CD4-positive, CD25-positive, alpha-beta regulatory T cell (primary cell): ENCODE measurements around the gene CDKAL1. TPM values are rescaled to one million over a fixed set of nuclear protein-coding genes. Genes with fewer than 3 reads are reported as not detected.
A peak's percentile ranks its signal among the peaks of the same experiment; 100 is the strongest.

Experiments
- ATAC-seq, 2 donors: fragments of 150-1000 bp; cut with Tn5 transposase; one replicate each; pipeline ENCODE4 v1.10.0; 2021; ENCODE audit warnings: low read depth in 2 of 2, moderate number of reproducible peaks in 2 of 2, moderate library complexity in 1 of 2
- DNase-seq, 3 donors: peaks; one replicate each; pipeline versions ENCODE4 v3.0.0 to v3.0.0-alpha.2; 2012 to 2022; ENCODE audit warnings: mixed read lengths in 1 of 3
- H3K27ac ChIP-seq: one replicate; pipeline ENCODE4 v1.7.0; 2013; ENCODE audit warnings: mild to moderate bottlenecking, low read length; ENCODE audit not compliant: insufficient read depth, poor library complexity, severe bottlenecking
- H3K27me3 ChIP-seq: one replicate; pipeline ENCODE4 v1.7.0; 2013; ENCODE audit warnings: low read length; ENCODE audit not compliant: control insufficient read depth, insufficient read depth
- H3K36me3 ChIP-seq: one replicate; pipeline ENCODE4 v1.7.0; 2013; ENCODE audit warnings: mild to moderate bottlenecking, low read length, moderate library complexity; ENCODE audit not compliant: control insufficient read depth, insufficient read depth
- H3K4me1 ChIP-seq: 2 replicates; pipeline ENCODE4 v1.7.0; 2013; ENCODE audit warnings: mild to moderate bottlenecking, low read length; ENCODE audit not compliant: insufficient read depth, control insufficient read depth, poor library complexity, severe bottlenecking
- H3K4me3 ChIP-seq: one replicate; pipeline ENCODE4 v1.7.0; 2013; ENCODE audit warnings: low read depth, mild to moderate bottlenecking, low read length, moderate library complexity
- H3K9me3 ChIP-seq, 2 experiments: 1 replicate in 1 of 2; 2 replicates in 1 of 2; pipeline ENCODE4 v1.7.0; 2013; ENCODE audit warnings: low read length in 2 of 2, mild to moderate bottlenecking in 1 of 2, moderate library complexity in 1 of 2; ENCODE audit not compliant: control insufficient read depth in 2 of 2
- H3K27ac Mint-ChIP-seq, 3 donors: one replicate each; pipeline ENCODE4 v1.8.0; 2020 to 2022; ENCODE audit warnings: mild to moderate bottlenecking in 3 of 3, mixed read lengths in 3 of 3, moderate library complexity in 2 of 3
- H3K27me3 Mint-ChIP-seq: one replicate; pipeline ENCODE4 v1.8.0; 2022; ENCODE audit warnings: mild to moderate bottlenecking, mixed read lengths
- H3K36me3 Mint-ChIP-seq: one replicate; pipeline ENCODE4 v1.8.0; 2020; ENCODE audit warnings: mixed read lengths
- H3K4me1 Mint-ChIP-seq, 4 donors: one replicate each; pipeline ENCODE4 v1.8.0; 2020 to 2022; ENCODE audit warnings: mixed read lengths in 4 of 4, mild to moderate bottlenecking in 1 of 4
- H3K4me3 Mint-ChIP-seq, 4 donors: one replicate each; pipeline ENCODE4 v1.8.0; 2020 to 2022; ENCODE audit warnings: mild to moderate bottlenecking in 4 of 4, mixed read lengths in 4 of 4, moderate library complexity in 3 of 4
- H3K9me3 Mint-ChIP-seq, 7 donors: one replicate each; pipeline ENCODE4 v1.8.0; 2020 to 2022; ENCODE audit warnings: mixed read lengths in 7 of 7, mild to moderate bottlenecking in 3 of 7, moderate library complexity in 2 of 7
- polyA plus RNA-seq, 4 donors: library from polyadenylated mRNA; unstranded; fragments of 300-500 nt; fragmentation: Illumina TruSeq; gene quantifications; one replicate each; pipeline ENCODE4 v1.2.3, GENCODE V29; 2021
- total RNA-seq: library from RNA; stranded (reverse); gene quantifications from one replicate; pipeline ENCODE4 v1.2.3, GENCODE V29; 2022

CDKAL1 gene
- total and polyA plus RNA-seq, 5 donors from 2014 or later = 26.1 to 39.4 (median 30.4) TPM

- H3K4me3 ChIP-seq = no peak overlapping the region
- peaks cover 24% of the 10 kb centered on the region for H3K36me3 Mint-ChIP-seq
- H3K4me3 Mint-ChIP-seq = no peak overlapping the region
- H3K27ac ChIP-seq = no peak overlapping the region
- DNase-seq (no peak), ATAC-seq (no peak)
- no peaks in the 10 kb centered on the region for H3K4me1 ChIP-seq
- no peaks in the 10 kb centered on the region for H3K36me3 ChIP-seq
- H3K4me1 Mint-ChIP-seq = peaks cover 0 to 23% (median 5%) of the 10 kb centered on the region in 4 donors
- peaks cover 0 to 1% (median 0%) of the 10 kb centered on the region in 7 donors for H3K9me3 Mint-ChIP-seq
- no peaks in the 10 kb centered on the region for H3K27me3 ChIP-seq
- no peak overlapping the region for H3K27ac Mint-ChIP-seq
- no peaks in the 10 kb centered on the region for H3K27me3 Mint-ChIP-seq
- H3K9me3 ChIP-seq = no peaks in the 10 kb centered on the region
Observed at GRCh38 chr6:20771409-20771808, 237.2 kb downstream of the CDKAL1 start.

GRCh38 chr6:20773822-20774221, 239.6 kb downstream of the CDKAL1 start:
- no peak overlapping the region for H3K4me3 ChIP-seq
- H3K27ac ChIP-seq = no peak overlapping the region
- H3K4me1 ChIP-seq = no peaks in the 10 kb centered on the region
- peaks cover 33% of the 10 kb centered on the region for H3K36me3 Mint-ChIP-seq
- DNase-seq = no peak
- no peaks in the 10 kb centered on the region for H3K36me3 ChIP-seq
- ATAC-seq = no peak
- no peaks in the 10 kb centered on the region for H3K9me3 Mint-ChIP-seq
- no peaks in the 10 kb centered on the region for H3K27me3 Mint-ChIP-seq
- H3K4me3 Mint-ChIP-seq = no peak overlapping the region
- H3K27me3 ChIP-seq = no peaks in the 10 kb centered on the region
- H3K9me3 ChIP-seq = no peaks in the 10 kb centered on the region
- H3K27ac Mint-ChIP-seq = no peak overlapping the region
- peaks cover 0 to 38% (median 5%) of the 10 kb centered on the region in 4 donors for H3K4me1 Mint-ChIP-seq

- Histone ChIP-seq H3K36me3 (peaks cover 1% of the 10 kb centered on the region), H3K27ac (no peak overlapping the region), H3K9me3 (no peaks in the 10 kb centered on the region), H3K27me3 (no peaks in the 10 kb centered on the region), H3K4me3 (no peak overlapping the region), H3K4me1 (no peaks in the 10 kb centered on the region)
- ATAC-seq (no peak), DNase-seq (no peak)
- Mint-ChIP-seq H3K36me3 (peaks cover 28% of the 10 kb centered on the region), H3K9me3 (peaks cover 0 to 1% (median 0%) of the 10 kb centered on the region in 7 donors), H3K27ac (no peak overlapping the region), H3K4me1 (peaks cover 0 to 41% (median 4%) of the 10 kb centered on the region in 4 donors), H3K4me3 (no peak overlapping the region), H3K27me3 (no peaks in the 10 kb centered on the region)
Observed at GRCh38 chr6:20775981-20776380, 241.7 kb downstream of the CDKAL1 start.

DNA sequence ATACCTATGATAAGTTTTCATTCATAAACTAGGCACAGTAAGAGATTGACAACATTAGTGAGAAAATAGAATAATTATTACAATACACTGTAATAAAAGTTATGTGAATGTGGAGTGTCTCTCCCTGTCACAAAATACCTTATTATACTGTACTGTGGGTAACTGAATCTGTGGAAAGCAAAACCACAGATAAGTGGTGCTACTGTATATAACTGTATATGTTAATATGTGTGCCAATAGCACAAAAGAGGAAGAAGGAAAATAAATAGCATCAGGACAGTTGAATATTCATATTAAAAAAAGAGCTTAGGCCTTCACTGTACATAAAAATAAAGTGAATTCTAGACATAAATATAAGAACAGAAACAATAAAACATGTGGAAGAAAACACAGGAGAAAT, 243.5 kb downstream of the CDKAL1 start:
- H3K27me3 Mint-ChIP-seq = no peaks in the 10 kb centered on the region
- H3K9me3 Mint-ChIP-seq = peaks cover 0 to 2% (median 0%) of the 10 kb centered on the region in 7 donors
- DNase-seq (no peak), ATAC-seq (no peak)
- peaks cover 41% of the 10 kb centered on the region for H3K36me3 Mint-ChIP-seq
- H3K27me3 ChIP-seq = no peaks in the 10 kb centered on the region
- H3K27ac Mint-ChIP-seq = no peak overlapping the region
- H3K4me1 Mint-ChIP-seq = peaks cover 0 to 35% (median 4%) of the 10 kb centered on the region in 4 donors
- no peak overlapping the region for H3K27ac ChIP-seq
- no peak overlapping the region for H3K4me3 ChIP-seq
- H3K9me3 ChIP-seq = no peaks in the 10 kb centered on the region
- peaks cover 6% of the 10 kb centered on the region for H3K36me3 ChIP-seq
- no peaks in the 10 kb centered on the region for H3K4me1 ChIP-seq
- H3K4me3 Mint-ChIP-seq = no peak overlapping the region

GRCh38 chr6:20778459-20778858, 244.2 kb downstream of the CDKAL1 start:
- Histone ChIP-seq H3K27me3 (no peaks in the 10 kb centered on the region), H3K36me3 (peaks cover 8% of the 10 kb centered on the region), H3K4me1 (no peaks in the 10 kb centered on the region), H3K4me3 (no peak overlapping the region), H3K27ac (no peak overlapping the region), H3K9me3 (no peaks in the 10 kb centered on the region)
- no peak for ATAC-seq
- H3K36me3 Mint-ChIP-seq = peaks cover 46% of the 10 kb centered on the region
- H3K27me3 Mint-ChIP-seq = no peaks in the 10 kb centered on the region
- no peak overlapping the region for H3K4me3 Mint-ChIP-seq
- H3K27ac Mint-ChIP-seq = no peak overlapping the region
- peaks cover 0 to 37% (median 4%) of the 10 kb centered on the region in 4 donors for H3K4me1 Mint-ChIP-seq
- no peak for DNase-seq
- peaks cover 0 to 2% (median 0%) of the 10 kb centered on the region in 7 donors for H3K9me3 Mint-ChIP-seq

DNA sequence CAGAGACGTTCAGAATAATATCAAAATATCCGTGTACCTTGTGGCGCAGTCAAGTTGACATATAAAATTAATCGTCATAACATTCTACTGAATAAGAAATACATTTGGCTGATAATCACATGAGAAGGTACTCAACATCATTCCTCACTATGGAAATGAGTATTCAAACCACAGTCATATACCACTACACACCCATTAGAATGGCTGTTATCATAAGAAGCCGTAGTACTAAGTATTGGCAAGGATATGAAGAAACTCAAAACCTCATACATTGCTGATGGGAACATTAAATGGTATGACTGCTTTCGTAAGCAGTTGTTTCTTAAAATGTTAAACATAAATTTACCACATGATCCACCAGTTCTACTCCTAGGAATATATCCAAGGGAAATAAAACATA, 244.7 kb downstream of the CDKAL1 start:
- H3K27ac Mint-ChIP-seq = no peak overlapping the region
- H3K4me1 Mint-ChIP-seq = peaks cover 0 to 40% (median 4%) of the 10 kb centered on the region in 4 donors
- ATAC-seq = no peak

GRCh38 chr6:20789162-20789561, 254.9 kb downstream of the CDKAL1 start:
- H3K27me3 Mint-ChIP-seq = no peaks in the 10 kb centered on the region

More for the DNA sequence above, 244.7 kb downstream of the CDKAL1 start:
- Histone ChIP-seq H3K36me3 (peaks cover 8% of the 10 kb centered on the region), H3K9me3 (no peaks in the 10 kb centered on the region), H3K4me1 (no peaks in the 10 kb centered on the region), H3K27ac (no peak overlapping the region), H3K4me3 (no peak overlapping the region), H3K27me3 (no peaks in the 10 kb centered on the region)
- H3K36me3 Mint-ChIP-seq = peaks cover 50% of the 10 kb centered on the region
- DNase-seq = peak in 1 of 3 donors; percentile 8
- no peaks in the 10 kb centered on the region for H3K27me3 Mint-ChIP-seq
- H3K4me3 Mint-ChIP-seq = no peak overlapping the region
- peaks cover 0 to 2% (median 0%) of the 10 kb centered on the region in 7 donors for H3K9me3 Mint-ChIP-seq

DNA sequence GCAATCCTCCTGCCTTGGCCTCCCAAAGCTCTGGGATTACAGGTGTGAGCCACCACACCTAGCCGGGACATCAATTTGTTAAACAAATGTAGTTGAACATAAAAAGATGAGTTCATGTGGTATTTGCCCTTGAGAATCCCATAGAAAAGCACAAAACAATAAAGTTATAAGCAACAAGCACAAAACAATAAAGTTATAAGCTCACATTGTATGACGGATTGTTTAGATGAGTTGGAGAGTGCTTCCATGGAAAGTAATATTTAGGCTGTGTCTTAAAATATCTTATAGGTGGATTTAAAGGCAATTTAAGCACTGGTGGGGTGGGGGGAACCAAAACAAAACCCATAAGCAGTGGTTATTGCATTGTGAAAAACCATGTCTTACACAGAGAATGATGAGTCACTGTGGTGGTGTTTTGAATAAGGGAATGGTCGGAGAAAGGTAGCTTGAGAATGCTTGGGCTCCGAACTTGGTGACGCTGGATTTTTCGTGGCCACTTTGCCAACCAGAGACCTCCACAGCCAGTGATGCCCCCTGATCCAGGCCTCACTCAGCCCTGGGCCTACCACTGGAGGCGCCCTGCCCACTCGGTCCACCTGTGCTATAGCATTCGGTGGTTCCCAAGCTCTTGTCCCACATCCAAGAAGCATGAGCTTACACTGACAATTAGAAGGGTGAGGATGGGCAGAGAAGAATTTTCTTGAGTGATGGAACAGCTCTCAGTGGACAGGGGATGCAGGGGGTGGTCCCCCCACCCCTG, 256.0 kb downstream of the CDKAL1 start:
- no peak overlapping the region for H3K27ac Mint-ChIP-seq
- no peak overlapping the region for H3K4me3 Mint-ChIP-seq
- H3K27me3 Mint-ChIP-seq = no peaks in the 10 kb centered on the region
- no peak for ATAC-seq
- H3K36me3 Mint-ChIP-seq = peaks cover 25% of the 10 kb centered on the region
- H3K9me3 Mint-ChIP-seq = no peaks in the 10 kb centered on the region
- Histone ChIP-seq H3K27ac (no peak overlapping the region), H3K36me3 (peaks cover 2% of the 10 kb centered on the region), H3K4me3 (no peak overlapping the region), H3K27me3 (no peaks in the 10 kb centered on the region), H3K9me3 (no peaks in the 10 kb centered on the region), H3K4me1 (no peaks in the 10 kb centered on the region)
- peaks cover 0 to 5% (median 2%) of the 10 kb centered on the region in 4 donors for H3K4me1 Mint-ChIP-seq
- DNase-seq = no peak

More at GRCh38 chr6:20789162-20789561, 254.9 kb downstream of the CDKAL1 start:
- H3K9me3 ChIP-seq = no peaks in the 10 kb centered on the region
- Mint-ChIP-seq H3K4me1 (peaks cover 0 to 5% (median 2%) of the 10 kb centered on the region in 4 donors), H3K36me3 (peaks cover 25% of the 10 kb centered on the region), H3K27ac (no peak overlapping the region), H3K9me3 (no peaks in the 10 kb centered on the region), H3K4me3 (no peak overlapping the region)
- no peaks in the 10 kb centered on the region for H3K27me3 ChIP-seq
- no peak for DNase-seq
- no peaks in the 10 kb centered on the region for H3K4me1 ChIP-seq
- ATAC-seq = no peak
- no peak overlapping the region for H3K27ac ChIP-seq
- H3K36me3 ChIP-seq = peaks cover 4% of the 10 kb centered on the region
- H3K4me3 ChIP-seq = no peak overlapping the region
